ENCODE data around the gene AKAP13.
"Not testable (repeated sequence)": the region's sequence is repeated elsewhere in the genome, so short reads cannot be mapped to it uniquely, and the experiment has no call there.

The AKAP13 gene

GRCh38 chr15:85412066-85412465, 31.7 kb downstream of the AKAP13 start:
- no peak for DNase-seq (ENCODE audit: low read depth)

- peak; percentile 45 for DNase-seq (ENCODE audit: low read depth)
Measured at GRCh38 chr15:85412956-85413854, 32.8 kb downstream of the AKAP13 start.

- no peak for DNase-seq (ENCODE audit: low read depth)
Measured at GRCh38 chr15:85414037-85414436, 33.6 kb downstream of the AKAP13 start.

- no peak for DNase-seq (ENCODE audit: low read depth)
Measured at GRCh38 chr15:85414495-85414894, 34.1 kb downstream of the AKAP13 start.

GRCh38 chr15:85414991-85415390, 34.6 kb downstream of the AKAP13 start:
- DNase-seq (ENCODE audit: low read depth), result no peak

GRCh38 chr15:85415783-85416182, 35.4 kb downstream of the AKAP13 start:
- DNase-seq (ENCODE audit: low read depth), result no peak

- DNase-seq (ENCODE audit: low read depth), result no peak
Measured at GRCh38 chr15:85417276-85417675, 36.9 kb downstream of the AKAP13 start.

GRCh38 chr15:85419161-85419560, 38.8 kb downstream of the AKAP13 start:
- no peak for DNase-seq (ENCODE audit: low read depth)

- no peak for DNase-seq (ENCODE audit: low read depth)
Measured at GRCh38 chr15:85421116-85421925, 40.9 kb downstream of the AKAP13 start.

- DNase-seq (ENCODE audit: low read depth), result no peak
Measured at GRCh38 chr15:85422607-85423006, 42.2 kb downstream of the AKAP13 start.

GRCh38 chr15:85423256-85423655, 42.9 kb downstream of the AKAP13 start:
- DNase-seq (ENCODE audit: low read depth), result no peak

- DNase-seq (ENCODE audit: low read depth), result no peak
Measured at GRCh38 chr15:85424154-85424553, 43.8 kb downstream of the AKAP13 start.

GRCh38 chr15:85426481-85426880, 46.1 kb downstream of the AKAP13 start:
- DNase-seq (ENCODE audit: low read depth), result no peak

GRCh38 chr15:85427286-85428028, 47.1 kb downstream of the AKAP13 start:
- DNase-seq (ENCODE audit: low read depth), result no peak

GRCh38 chr15:85429522-85429921, 49.1 kb downstream of the AKAP13 start:
- DNase-seq (ENCODE audit: low read depth), result no peak

- DNase-seq (ENCODE audit: low read depth), result no peak
Measured at GRCh38 chr15:85430406-85431204, 50.2 kb downstream of the AKAP13 start.

GRCh38 chr15:85439996-85440395, 59.6 kb downstream of the AKAP13 start:
- no peak for DNase-seq (ENCODE audit: low read depth)

- no peak for DNase-seq (ENCODE audit: low read depth)
Measured at GRCh38 chr15:85440451-85440850, 60.0 kb downstream of the AKAP13 start.

GRCh38 chr15:85441854-85442253, 61.5 kb downstream of the AKAP13 start:
- DNase-seq (ENCODE audit: low read depth), result not testable (repeated sequence)

GRCh38 chr15:85443046-85443445, 62.6 kb downstream of the AKAP13 start:
- DNase-seq (ENCODE audit: low read depth), result no peak

GRCh38 chr15:85443593-85444087, 63.2 kb downstream of the AKAP13 start:
- DNase-seq (ENCODE audit: low read depth), result no peak
